ACC112 (cell line): ENCODE measurements around the gene PDE1A.
A peak's percentile ranks its signal among the peaks of the same experiment; 100 is the strongest.

Source experiments
- H2AFZ ChIP-seq: fragments of 200-600 bp; sonication (generic); one replicate; pipeline ENCODE4 v1.6.0; 2017; ENCODE audit warnings: antibody characterized with exemption, low read length; ENCODE audit not compliant: unreplicated experiment
- H3K27ac ChIP-seq: fragments of 200-600 bp; sonication (generic); 2 replicates; pipeline ENCODE4 v1.5.1; 2014; ENCODE audit warnings: low read depth, mild to moderate bottlenecking, antibody characterized with exemption, low read length, moderate library complexity
- H3K27me3 ChIP-seq: fragments of 200-600 bp; sonication (generic); 2 replicates; pipeline ENCODE4 v1.6.1; 2014; ENCODE audit warnings: mild to moderate bottlenecking, antibody characterized with exemption, low read length, moderate library complexity, mixed read lengths; ENCODE audit not compliant: insufficient read depth
- H3K36me3 ChIP-seq: fragments of 200-600 bp; sonication (generic); 2 replicates; pipeline ENCODE4 v1.6.1; 2016; ENCODE audit warnings: mild to moderate bottlenecking, antibody characterized with exemption, low read length, moderate library complexity, mixed read lengths; ENCODE audit not compliant: insufficient read depth
- H3K4me1 ChIP-seq: fragments of 200-600 bp; sonication (generic); one replicate; pipeline ENCODE4 v1.6.1; 2016; ENCODE audit warnings: low read length, mixed read lengths; ENCODE audit not compliant: insufficient read depth, unreplicated experiment, control insufficient read depth
- H3K4me3 ChIP-seq: fragments of 200-600 bp; sonication (generic); 2 replicates; pipeline ENCODE4 v1.5.1; 2014; ENCODE audit warnings: mild to moderate bottlenecking, low read depth, low read length
- H3K79me2 ChIP-seq: fragments of 200-600 bp; sonication (generic); one replicate; pipeline ENCODE4 v1.6.0; 2016; ENCODE audit warnings: low read length; ENCODE audit not compliant: control insufficient read depth, unreplicated experiment, insufficient read depth

Gene PDE1A

DNA sequence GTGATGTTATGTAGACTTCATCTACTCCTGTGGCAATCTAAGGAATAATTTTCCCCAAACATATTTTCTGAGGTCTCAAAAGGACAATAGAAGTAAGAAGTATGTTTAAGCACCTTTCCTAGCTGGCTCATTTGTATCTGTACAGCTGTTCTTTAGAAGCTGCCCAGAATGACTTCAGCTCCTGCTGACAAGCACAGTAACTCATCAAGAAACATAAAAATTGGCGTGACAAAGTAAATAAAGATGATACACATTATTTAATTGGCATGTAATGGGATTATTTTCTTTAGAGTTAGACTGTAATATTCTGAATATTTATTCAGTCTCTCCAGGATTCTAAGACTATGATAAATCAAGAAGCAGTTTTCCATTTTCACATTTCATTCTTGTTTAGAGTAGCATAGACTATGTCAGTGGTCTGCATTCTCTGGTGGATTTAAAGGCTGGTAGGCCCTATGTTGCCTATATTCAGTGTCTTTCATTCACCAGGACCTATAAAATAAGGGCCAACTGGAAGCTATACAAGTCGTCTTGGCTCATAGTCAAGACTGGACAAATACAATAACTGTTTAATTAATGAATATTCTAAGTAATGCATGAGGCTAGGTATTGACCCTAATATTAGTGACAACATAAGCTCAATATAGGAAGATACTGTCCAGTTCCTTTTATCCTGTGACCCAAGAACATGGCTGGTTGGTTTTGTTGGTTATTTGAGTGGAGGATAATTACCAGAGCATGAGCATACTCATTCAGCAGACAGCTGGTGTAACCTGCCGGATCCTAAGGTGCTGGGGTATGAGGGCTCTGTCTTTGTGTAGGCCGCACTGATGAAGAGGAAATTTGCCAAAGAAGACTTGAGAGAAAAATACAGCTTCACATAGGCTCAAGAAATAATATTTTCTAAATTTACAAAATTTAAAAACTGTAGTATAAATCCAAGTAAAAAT, 107.0 kb downstream of the PDE1A start:
- H3K27me3 ChIP-seq: no peaks in the 10 kb centered on the region
- no peaks in the 10 kb centered on the region for H3K36me3 ChIP-seq
- H3K4me3 ChIP-seq: no peak overlapping the region
- H3K79me2 ChIP-seq: no peaks in the 10 kb centered on the region
- peak overlapping the region; percentile 72 for H2AFZ ChIP-seq
- H3K4me1 ChIP-seq: peaks cover 32% of the 10 kb centered on the region
- H3K27ac ChIP-seq: peak overlapping the region; percentile 64

DNA sequence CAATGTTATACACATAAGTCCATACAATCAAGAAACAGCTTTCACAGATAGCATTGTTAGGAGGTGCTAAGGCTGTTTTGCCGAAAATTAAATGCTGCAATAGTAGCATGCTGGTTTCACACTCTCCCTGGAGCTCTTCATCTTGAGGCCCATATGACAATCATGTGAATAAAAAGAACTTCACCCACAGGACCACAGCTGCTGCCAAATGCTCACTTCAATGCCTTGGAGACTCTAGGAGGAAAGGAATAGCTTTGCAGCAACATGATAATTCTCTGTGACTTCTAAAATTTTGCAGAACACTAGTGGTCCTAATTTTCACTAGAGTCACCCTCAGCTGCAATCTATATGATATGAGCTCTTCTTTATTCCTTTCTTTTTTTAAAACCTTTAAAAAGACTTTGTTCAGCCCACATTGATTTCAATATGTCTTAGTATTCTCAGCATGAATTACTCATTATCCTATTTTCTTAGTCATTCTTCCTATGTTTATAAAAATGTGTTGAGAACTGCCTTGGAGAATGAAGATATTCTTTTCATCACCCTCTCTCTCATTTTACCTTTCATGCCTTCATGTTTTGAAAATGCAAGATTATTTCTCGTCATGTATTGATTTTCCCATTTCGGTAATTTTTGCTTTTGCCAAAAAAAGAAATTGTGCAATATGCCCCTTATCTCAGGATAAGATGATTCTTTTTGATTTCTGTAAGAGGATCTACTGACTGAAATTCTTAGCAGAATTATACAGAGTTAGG, 108.2 kb downstream of the PDE1A start:
- Histone ChIP-seq H3K79me2 (no peaks in the 10 kb centered on the region), H3K27me3 (no peaks in the 10 kb centered on the region), H2AFZ (no peak overlapping the region), H3K4me3 (peak overlapping the region; percentile 15; the same call in 1 of the 2 replicates), H3K36me3 (no peaks in the 10 kb centered on the region), H3K4me1 (peaks cover 21% of the 10 kb centered on the region), H3K27ac (peak overlapping the region; percentile 64)

DNA sequence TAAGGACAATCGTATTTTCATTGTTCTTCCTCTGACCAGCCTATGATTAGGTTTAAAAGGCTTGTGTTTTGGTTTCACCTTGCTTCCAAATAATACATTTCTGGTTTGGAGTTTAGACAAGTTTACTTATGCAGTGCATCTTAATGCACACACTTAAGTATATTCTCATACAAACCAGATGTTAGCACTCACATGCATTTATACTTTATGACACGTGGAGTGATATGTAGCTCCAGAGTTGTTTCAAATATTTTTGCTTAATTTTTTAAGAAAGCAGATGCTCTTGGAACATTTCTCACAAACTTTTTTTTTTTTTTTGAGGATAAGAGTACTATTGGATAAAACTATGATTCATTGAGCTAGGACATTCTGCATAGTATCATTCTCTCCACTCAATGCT, 109.9 kb downstream of the PDE1A start:
- H3K36me3 ChIP-seq: no peaks in the 10 kb centered on the region
- H3K4me1 ChIP-seq: peaks cover 21% of the 10 kb centered on the region
- no peaks in the 10 kb centered on the region for H3K79me2 ChIP-seq
- no peak overlapping the region for H2AFZ ChIP-seq
- H3K4me3 ChIP-seq: no peak overlapping the region
- H3K27me3 ChIP-seq: no peaks in the 10 kb centered on the region
- H3K27ac ChIP-seq: no peak overlapping the region

DNA sequence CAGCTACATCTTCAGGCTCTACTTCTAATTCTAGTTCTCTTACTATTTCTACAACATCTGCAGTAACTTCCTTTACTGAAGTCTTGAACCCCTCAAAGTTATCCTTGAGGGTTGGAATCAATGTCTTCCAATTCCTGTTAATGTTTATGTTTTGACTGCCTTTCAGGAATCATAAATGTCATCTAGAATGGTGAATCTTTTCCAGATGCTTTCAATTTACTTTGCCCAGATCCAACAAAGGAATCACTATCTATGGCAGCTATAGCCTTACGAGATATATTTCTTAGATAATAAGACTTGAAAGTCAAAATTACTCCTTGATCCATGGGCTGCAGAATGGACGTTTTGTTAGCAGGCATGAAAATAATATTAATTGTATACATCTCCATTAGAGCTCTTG, 123.9 kb downstream of the PDE1A start:
- peak overlapping the region; percentile 67 for H3K27ac ChIP-seq
- H3K27me3 ChIP-seq: no peaks in the 10 kb centered on the region
- 0 out of 2 replicates have a peak overlapping the region, but pooled peaks have one; percentile 1 for H3K4me3 ChIP-seq
- no peaks in the 10 kb centered on the region for H3K79me2 ChIP-seq
- peaks cover 44% of the 10 kb centered on the region for H3K4me1 ChIP-seq
- H2AFZ ChIP-seq: no peak overlapping the region
- H3K36me3 ChIP-seq: no peaks in the 10 kb centered on the region; the same call in 1 of the 2 replicates

DNA sequence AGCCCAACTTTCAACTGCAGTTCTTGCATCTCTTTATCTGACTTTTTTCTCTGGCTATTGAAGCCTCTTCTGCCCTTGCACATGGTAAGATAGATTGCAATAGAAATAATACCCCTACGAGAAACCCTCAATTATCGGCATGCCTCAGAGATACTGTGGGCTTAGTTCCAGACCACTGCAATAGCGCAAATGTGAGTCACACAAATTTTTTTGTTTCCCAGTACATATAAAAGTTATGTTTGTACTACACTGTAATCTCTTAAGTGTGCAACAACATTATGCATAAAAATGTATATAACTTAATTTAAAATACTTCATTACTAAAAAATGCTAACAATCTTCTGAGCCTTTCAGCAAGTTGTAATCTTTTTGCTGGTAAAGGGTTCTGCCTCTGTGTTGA, 124.7 kb downstream of the PDE1A start:
- peak overlapping the region; percentile 67 for H3K27ac ChIP-seq
- no peaks in the 10 kb centered on the region; the same call in 1 of the 2 replicates for H3K36me3 ChIP-seq
- H3K4me3 ChIP-seq: 0 out of 2 replicates have a peak overlapping the region, but pooled peaks have one; percentile 1
- H3K27me3 ChIP-seq: no peaks in the 10 kb centered on the region
- H3K4me1 ChIP-seq: peaks cover 44% of the 10 kb centered on the region
- H3K79me2 ChIP-seq: no peaks in the 10 kb centered on the region
- H2AFZ ChIP-seq: no peak overlapping the region

DNA sequence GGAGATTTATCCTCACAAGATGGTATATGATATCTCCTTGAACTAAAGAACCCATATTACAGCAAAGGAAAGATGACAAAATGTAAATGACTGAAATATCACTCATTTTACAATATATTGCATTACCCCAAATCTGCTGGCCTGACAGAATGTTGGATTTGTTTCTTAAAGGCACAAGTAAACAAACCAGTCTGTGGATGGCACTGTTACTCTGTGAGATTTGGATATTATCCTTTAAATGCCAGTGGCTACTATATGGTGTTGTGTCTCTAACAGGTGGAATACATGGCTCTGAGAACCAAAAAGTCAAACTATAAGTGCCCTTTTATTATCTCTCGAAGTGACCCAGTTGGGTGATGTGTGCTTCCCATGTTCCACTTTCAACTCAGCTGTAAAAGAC, 125.7 kb downstream of the PDE1A start:
- Histone ChIP-seq H3K4me3 (0 out of 2 replicates have a peak overlapping the region, but pooled peaks have one; percentile 22), H2AFZ (no peak overlapping the region), H3K27me3 (no peaks in the 10 kb centered on the region), H3K27ac (peak overlapping the region; percentile 67), H3K4me1 (peaks cover 44% of the 10 kb centered on the region), H3K36me3 (no peaks in the 10 kb centered on the region; the same call in 1 of the 2 replicates), H3K79me2 (no peaks in the 10 kb centered on the region)

DNA sequence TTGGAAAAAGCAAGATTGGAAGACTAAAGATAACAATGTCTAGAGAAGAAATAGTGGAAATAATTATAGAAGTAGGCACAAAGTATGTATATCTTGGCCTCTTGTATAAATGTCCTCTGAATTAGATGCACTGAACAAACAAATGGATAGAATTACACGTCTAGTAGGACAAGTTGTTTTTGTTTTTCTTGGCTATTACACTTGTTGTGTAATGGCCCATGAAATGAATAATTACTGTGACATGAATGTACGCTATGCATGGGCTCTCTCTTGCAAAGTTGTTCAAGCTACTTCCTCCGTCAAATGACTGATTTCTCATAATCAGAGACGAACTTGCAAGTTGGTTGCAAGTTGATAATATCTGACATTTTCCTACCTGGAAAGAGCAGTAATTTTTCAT, 126.2 kb downstream of the PDE1A start:
- Histone ChIP-seq H3K27me3 (no peaks in the 10 kb centered on the region), H3K36me3 (no peaks in the 10 kb centered on the region; the same call in 1 of the 2 replicates), H3K4me3 (0 out of 2 replicates have a peak overlapping the region, but pooled peaks have one; percentile 22), H3K27ac (peak overlapping the region; percentile 75), H3K4me1 (peaks cover 44% of the 10 kb centered on the region), H2AFZ (no peak overlapping the region), H3K79me2 (no peaks in the 10 kb centered on the region)

DNA sequence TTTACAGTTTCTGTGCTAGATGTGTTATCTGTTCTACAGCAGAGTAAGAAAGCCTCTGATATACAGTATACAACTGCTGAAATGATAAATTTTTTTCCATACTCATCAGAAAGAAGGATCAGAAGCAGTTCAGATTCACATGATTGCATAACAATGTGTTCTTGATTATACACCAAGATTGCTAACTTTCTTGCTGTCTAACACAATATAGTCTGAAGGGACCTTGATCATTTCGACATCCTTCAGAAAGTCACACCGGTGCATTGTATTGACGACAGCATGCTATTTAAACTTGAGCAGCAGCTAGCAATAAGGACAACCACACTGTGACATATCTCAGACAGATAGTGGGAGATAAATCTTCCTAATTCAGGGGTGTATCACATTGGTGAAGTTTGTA, 127.2 kb downstream of the PDE1A start:
- H3K27me3 ChIP-seq: no peaks in the 10 kb centered on the region
- no peaks in the 10 kb centered on the region; the same call in 1 of the 2 replicates for H3K36me3 ChIP-seq
- H3K27ac ChIP-seq: peak overlapping the region; percentile 75
- H3K4me3 ChIP-seq: no peak overlapping the region
- no peak overlapping the region for H2AFZ ChIP-seq
- peaks cover 44% of the 10 kb centered on the region for H3K4me1 ChIP-seq
- no peaks in the 10 kb centered on the region for H3K79me2 ChIP-seq

DNA sequence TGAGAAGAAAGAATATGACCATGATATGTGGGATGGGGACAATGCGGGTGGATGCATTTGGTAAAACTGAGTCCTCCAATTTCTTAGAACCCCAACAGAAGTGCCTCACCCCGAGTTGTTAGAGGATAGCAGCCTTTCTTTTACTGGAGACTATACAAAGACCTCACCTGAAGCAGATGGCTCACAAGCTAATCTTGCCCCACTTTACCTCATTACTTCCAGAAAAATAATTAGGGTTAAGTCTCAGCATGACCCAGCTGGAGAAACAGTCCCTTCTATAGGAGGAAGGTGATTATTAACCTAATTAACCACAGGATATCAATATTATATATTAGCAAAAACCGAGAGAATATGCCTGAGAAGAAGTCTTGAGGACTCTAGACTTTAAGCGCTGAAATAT, 128.4 kb downstream of the PDE1A start:
- no peaks in the 10 kb centered on the region for H3K27me3 ChIP-seq
- H3K36me3 ChIP-seq: no peaks in the 10 kb centered on the region; the same call in 1 of the 2 replicates
- H3K4me3 ChIP-seq: no peak overlapping the region
- peaks cover 43% of the 10 kb centered on the region for H3K4me1 ChIP-seq
- no peaks in the 10 kb centered on the region for H3K79me2 ChIP-seq
- H3K27ac ChIP-seq: no peak overlapping the region
- no peak overlapping the region for H2AFZ ChIP-seq

- no peak overlapping the region for H2AFZ ChIP-seq
- no peaks in the 10 kb centered on the region for H3K27me3 ChIP-seq
- no peaks in the 10 kb centered on the region for H3K79me2 ChIP-seq
- H3K4me3 ChIP-seq: no peak overlapping the region
- H3K27ac ChIP-seq: no peak overlapping the region
- no peaks in the 10 kb centered on the region for H3K4me1 ChIP-seq
- H3K36me3 ChIP-seq: no peaks in the 10 kb centered on the region
Measured at GRCh38 chr2:182291296-182291695, 135.5 kb downstream of the PDE1A start.
